MM.1S (cell line): ENCODE results near the gene GBX1.

Experiments
- DNase-seq: peaks from one replicate; pipeline ENCODE4 v3.0.0-alpha.2; 2015
- H2AFZ ChIP-seq: fragments of 300-600 bp; sonication (generic); 2 replicates; pipeline ENCODE4 v1.6.0; 2016; ENCODE audit warnings: antibody characterized with exemption, low read length
- H3F3A ChIP-seq: fragments of 300-600 bp; sonication (generic); 2 replicates; pipeline ENCODE4 v1.6.1; 2016; ENCODE audit warnings: mild to moderate bottlenecking, antibody characterized with exemption, low read length, moderate library complexity, mixed read lengths; ENCODE audit not compliant: insufficient read depth
- H3K27ac ChIP-seq: fragments of 300-600 bp; sonication (generic); 2 replicates; pipeline ENCODE4 v1.5.1; 2016; ENCODE audit warnings: mild to moderate bottlenecking, low read length
- H3K27me3 ChIP-seq: fragments of 300-600 bp; sonication (generic); replicated peaks from 2 replicates; pipeline ENCODE4 v1.6.0; 2016; ENCODE audit warnings: low read length; ENCODE audit not compliant: insufficient read depth
- H3K36me3 ChIP-seq: fragments of 300-600 bp; sonication (generic); replicated peaks from 2 replicates; pipeline ENCODE4 v1.6.1; 2016; ENCODE audit warnings: mild to moderate bottlenecking, low read length, mixed read lengths; ENCODE audit not compliant: insufficient read depth
- H3K4me1 ChIP-seq: fragments of 300-600 bp; sonication (generic); 2 replicates; pipeline ENCODE4 v1.6.1; 2016; ENCODE audit warnings: low read length, mixed read lengths
- H3K4me2 ChIP-seq: fragments of 300-600 bp; sonication (generic); 2 replicates; pipeline ENCODE4 v1.6.0; 2016; ENCODE audit warnings: low read depth, low read length
- H3K4me3 ChIP-seq: fragments of 300-600 bp; sonication (generic); 2 replicates; pipeline ENCODE4 v1.5.1; 2016; ENCODE audit warnings: low read length, mixed read lengths
- H3K79me2 ChIP-seq: fragments of 300-600 bp; sonication (generic); 2 replicates; pipeline ENCODE4 v1.6.1; 2016; ENCODE audit warnings: mixed run types, low read length, mixed read lengths
- H3K9ac ChIP-seq: fragments of 300-600 bp; sonication (generic); 2 replicates; pipeline ENCODE4 v1.6.1; 2016; ENCODE audit warnings: low read length, mixed read lengths
- H3K9me2 ChIP-seq: fragments of 300-600 bp; sonication (generic); replicated peaks from 2 replicates; pipeline ENCODE4 v1.6.1; 2016; ENCODE audit warnings: mild to moderate bottlenecking, low read length, mixed read lengths; ENCODE audit not compliant: insufficient read depth
- H3K9me3 ChIP-seq: fragments of 300-600 bp; sonication (generic); replicated peaks from 2 replicates; pipeline ENCODE4 v1.6.1; 2016; ENCODE audit warnings: mild to moderate bottlenecking, low read length, mixed read lengths; ENCODE audit not compliant: insufficient read depth
- H4K20me1 ChIP-seq: fragments of 300-600 bp; sonication (generic); 2 replicates; pipeline ENCODE4 v1.6.1; 2016; ENCODE audit warnings: mild to moderate bottlenecking, low read length, moderate library complexity, mixed read lengths; ENCODE audit not compliant: insufficient read depth
- CTCF ChIP-seq: fragments of 300-600 bp; sonication (generic); IDR thresholded peaks from 2 replicates; pipeline ENCODE4 v1.5.1; 2016; ENCODE audit warnings: antibody characterized with exemption, low read length, mixed read lengths
- EZH2 ChIP-seq: fragments of 300-600 bp; sonication (generic); optimal IDR thresholded peaks from 2 replicates; pipeline ENCODE3; 2017; ENCODE audit warnings: low read depth, mild to moderate bottlenecking, antibody characterized with exemption, low read length, mixed read lengths
- EZH2phosphoT487 ChIP-seq: fragments of 300-600 bp; sonication (generic); IDR thresholded peaks from 2 replicates; pipeline ENCODE4 v1.6.1; 2018; ENCODE audit warnings: antibody characterized with exemption, low read length

The GBX1 gene

DNA sequence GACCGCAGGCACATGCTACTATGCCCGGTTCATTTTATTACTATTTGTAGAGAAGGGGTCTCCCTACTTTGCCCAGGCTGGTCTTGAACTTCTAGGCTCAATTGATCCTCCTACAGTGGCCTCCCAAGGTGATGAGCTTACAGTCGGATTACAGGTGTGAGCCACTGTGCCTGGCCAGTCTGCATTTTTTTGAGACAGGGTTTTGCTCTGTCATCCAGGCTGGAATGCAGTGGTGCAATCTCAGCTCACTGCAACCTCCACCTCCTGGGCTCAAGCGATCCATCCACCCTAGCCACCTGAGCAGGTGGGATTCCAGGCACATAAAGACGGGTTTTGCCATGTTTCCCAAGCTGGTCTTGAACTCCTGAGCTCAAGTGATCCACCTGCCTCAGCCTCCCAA lies 45.1 kb upstream of the GBX1 start:
- H4K20me1 ChIP-seq, result no peaks in the 10 kb centered on the region
- no peak overlapping the region for H3K4me2 ChIP-seq
- no peak overlapping the region for H2AFZ ChIP-seq
- H3K79me2 ChIP-seq, result no peaks in the 10 kb centered on the region
- no peak for TF ChIP-seq EZH2phosphoT487
- no peak overlapping the region for H3K4me3 ChIP-seq
- H3K27ac ChIP-seq, result no peak overlapping the region
- peaks cover 17% of the 10 kb centered on the region; the same call in 1 of the 2 replicates for H3K36me3 ChIP-seq
- no peak overlapping the region for H3K9ac ChIP-seq
- no peaks in the 10 kb centered on the region for H3F3A ChIP-seq
- H3K4me1 ChIP-seq, result no peaks in the 10 kb centered on the region
- no peaks in the 10 kb centered on the region for H3K9me3 ChIP-seq
- no peak for DNase-seq
- no peaks in the 10 kb centered on the region for H3K9me2 ChIP-seq
- H3K27me3 ChIP-seq, result no peaks in the 10 kb centered on the region

DNA sequence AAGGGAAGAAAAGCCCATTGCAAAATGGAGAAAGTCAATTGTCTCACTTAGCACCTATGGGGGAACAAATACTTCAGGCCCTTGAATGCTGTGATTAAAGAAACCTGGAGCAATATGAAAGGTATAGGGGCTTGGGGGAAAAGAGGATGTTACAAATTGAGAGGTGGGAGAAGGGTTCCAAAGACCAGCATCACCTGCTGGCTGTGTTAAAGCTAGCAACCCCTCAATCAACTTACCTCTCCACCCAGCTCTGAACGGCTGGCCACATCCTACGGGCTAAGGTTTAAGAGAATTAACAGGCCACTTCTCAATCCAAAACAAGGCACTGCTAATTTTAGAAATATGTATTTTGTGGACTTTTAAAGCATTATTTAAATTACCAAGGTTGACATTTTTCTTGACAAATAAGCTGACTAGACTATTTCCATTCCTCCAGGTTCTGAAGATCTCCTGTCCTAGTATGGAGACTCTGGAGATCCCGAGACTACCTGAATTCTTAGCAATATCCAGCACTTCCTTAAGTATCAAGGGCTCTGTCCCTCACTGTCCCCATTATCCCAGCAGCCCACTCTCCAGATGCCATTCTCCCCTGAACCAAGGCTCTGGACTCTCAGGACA lies 43.8 kb upstream of the GBX1 start:
- Histone ChIP-seq H3K9me2 (no peaks in the 10 kb centered on the region), H4K20me1 (no peaks in the 10 kb centered on the region), H3K4me1 (no peaks in the 10 kb centered on the region), H3K36me3 (peaks cover 17% of the 10 kb centered on the region; the same call in 1 of the 2 replicates), H3K9ac (no peak overlapping the region), H3K27ac (no peak overlapping the region), H3F3A (no peaks in the 10 kb centered on the region), H3K9me3 (no peaks in the 10 kb centered on the region), H3K79me2 (no peaks in the 10 kb centered on the region), H3K27me3 (peaks cover 13% of the 10 kb centered on the region), H3K4me3 (no peak overlapping the region), H2AFZ (no peak overlapping the region), H3K4me2 (no peak overlapping the region)
- no peak for DNase-seq
- no peak for TF ChIP-seq EZH2
- no peak for TF ChIP-seq CTCF
- TF ChIP-seq EZH2phosphoT487, result no peak

- TF ChIP-seq CTCF (no peak), EZH2 (no peak), EZH2phosphoT487 (no peak)
- Histone ChIP-seq H3K36me3 (0 out of 2 replicates have a peak, but pooled peaks cover 11% of the 10 kb centered on the region), H2AFZ (no peak within 1 kb of the TSS)
These were observed 42.8 kb upstream of the GBX1 start, which contains the start of gene H2BK1 for GRCh38 chr7:151210087-151210854. TSS of gene H2BK1 (minus strand) at chr7:151210488. CDS start at chr7:151210318, 170 bp downstream.

DNA sequence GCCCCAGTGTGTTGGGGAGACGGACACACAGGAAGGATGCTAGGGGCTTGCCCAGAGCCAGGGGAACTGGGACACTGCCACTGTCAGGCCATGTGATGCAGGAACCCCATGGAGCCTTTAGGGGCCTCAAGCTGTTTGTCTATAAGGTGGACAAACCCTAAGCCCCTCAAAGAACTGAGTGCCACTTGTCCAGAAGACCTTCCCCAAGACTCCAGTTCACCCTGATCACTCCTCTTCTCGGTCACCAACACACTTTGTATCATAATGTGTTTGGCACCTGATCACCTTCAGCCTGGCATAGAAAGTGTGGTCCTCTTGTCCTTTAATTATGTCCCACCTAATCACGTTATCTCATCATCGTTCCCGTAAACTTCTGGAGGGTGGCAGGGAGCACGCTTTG lies 42.1 kb upstream of the GBX1 start:
- DNase-seq, result no peak
- Histone ChIP-seq H3K9me2 (no peaks in the 10 kb centered on the region), H3F3A (no peaks in the 10 kb centered on the region), H3K4me1 (no peaks in the 10 kb centered on the region), H2AFZ (no peak overlapping the region), H3K4me2 (no peak overlapping the region), H3K79me2 (no peaks in the 10 kb centered on the region), H4K20me1 (no peaks in the 10 kb centered on the region), H3K9me3 (no peaks in the 10 kb centered on the region), H3K4me3 (no peak overlapping the region), H3K36me3 (0 out of 2 replicates have a peak, but pooled peaks cover 5% of the 10 kb centered on the region), H3K27me3 (peaks cover 30% of the 10 kb centered on the region), H3K27ac (no peak overlapping the region), H3K9ac (no peak overlapping the region)
- TF ChIP-seq EZH2 (no peak), EZH2phosphoT487 (no peak), CTCF (no peak)

More at GRCh38 chr7:151210087-151210854, 42.8 kb upstream of the GBX1 start, which contains the start of gene H2BK1:
- Histone ChIP-seq H3K9ac (no peak within 1 kb of the TSS), H3F3A (no peaks in the 10 kb centered on the region), H3K4me3 (no peak within 1 kb of the TSS), H3K27me3 (peaks cover 23% of the 10 kb centered on the region), H3K4me2 (no peak within 1 kb of the TSS), H4K20me1 (no peaks in the 10 kb centered on the region), H3K27ac (no peak within 1 kb of the TSS), H3K4me1 (no peaks in the 10 kb centered on the region), H3K9me2 (no peaks in the 10 kb centered on the region), H3K9me3 (no peaks in the 10 kb centered on the region), H3K79me2 (no peaks in the 10 kb centered on the region)
- no peak for DNase-seq
